NCI-H2107 treated with DMSO at 0.1 percent for 48 hours (cell line): ENCODE results near the gene SLC2A6.

Source experiments
- DNase-seq: peaks from one replicate; lab custom pipeline; 2025; ENCODE audit not compliant: unreplicated experiment; lab: John Stamatoyannopoulos, UW

The SLC2A6 gene

DNA sequence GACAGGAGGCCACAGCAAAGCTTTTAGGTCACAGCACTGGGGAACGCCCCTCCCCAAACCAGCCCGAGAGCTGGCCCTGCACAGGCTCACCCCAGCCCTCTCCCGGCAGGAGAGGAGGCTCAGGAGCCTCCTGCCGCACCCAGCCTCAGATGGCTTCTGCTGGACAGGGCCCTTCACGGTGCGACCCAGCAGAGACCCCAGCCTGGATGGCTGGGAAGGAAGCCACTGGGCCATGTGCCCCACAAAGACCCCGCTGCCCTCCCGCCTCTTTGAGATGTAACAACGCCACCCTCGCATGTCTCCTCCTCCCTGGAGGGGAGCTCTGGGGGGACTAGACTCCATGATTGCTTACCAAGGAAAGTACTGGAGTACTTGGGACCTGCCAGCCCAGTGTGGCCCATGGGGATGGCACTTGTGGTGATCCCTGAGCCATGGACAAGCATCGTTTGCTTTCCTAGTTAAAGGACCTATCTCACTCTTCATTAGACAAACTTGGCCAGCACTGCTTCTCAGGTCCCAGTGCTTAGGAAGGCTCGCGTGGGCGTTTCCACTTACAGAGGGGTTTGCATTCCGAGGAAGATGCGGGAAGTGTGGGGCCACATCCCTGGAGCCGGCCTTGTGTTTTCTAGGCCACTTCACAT is 36.8 kb upstream of the SLC2A6 start:
- DNase-seq = no peak

DNA sequence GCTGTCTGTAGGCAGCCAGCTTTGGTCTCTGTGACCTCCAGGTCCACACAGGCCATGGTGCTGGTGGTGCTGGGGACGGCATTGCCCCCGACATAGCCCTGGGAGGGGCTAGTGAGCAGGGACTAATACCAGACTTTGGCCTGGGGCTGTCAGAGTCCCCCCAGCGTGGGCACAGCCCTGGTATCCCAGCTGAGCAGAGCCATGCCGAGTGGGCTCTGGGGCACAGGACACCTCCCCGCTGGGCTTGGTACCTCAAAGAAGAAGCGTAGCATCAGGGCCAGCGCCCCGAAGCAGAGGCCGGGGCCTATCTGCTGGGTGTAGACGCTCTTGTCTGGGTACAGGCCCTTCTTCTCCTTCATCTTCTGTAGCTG is 36.3 kb upstream of the SLC2A6 start:
- no peak for DNase-seq

DNA sequence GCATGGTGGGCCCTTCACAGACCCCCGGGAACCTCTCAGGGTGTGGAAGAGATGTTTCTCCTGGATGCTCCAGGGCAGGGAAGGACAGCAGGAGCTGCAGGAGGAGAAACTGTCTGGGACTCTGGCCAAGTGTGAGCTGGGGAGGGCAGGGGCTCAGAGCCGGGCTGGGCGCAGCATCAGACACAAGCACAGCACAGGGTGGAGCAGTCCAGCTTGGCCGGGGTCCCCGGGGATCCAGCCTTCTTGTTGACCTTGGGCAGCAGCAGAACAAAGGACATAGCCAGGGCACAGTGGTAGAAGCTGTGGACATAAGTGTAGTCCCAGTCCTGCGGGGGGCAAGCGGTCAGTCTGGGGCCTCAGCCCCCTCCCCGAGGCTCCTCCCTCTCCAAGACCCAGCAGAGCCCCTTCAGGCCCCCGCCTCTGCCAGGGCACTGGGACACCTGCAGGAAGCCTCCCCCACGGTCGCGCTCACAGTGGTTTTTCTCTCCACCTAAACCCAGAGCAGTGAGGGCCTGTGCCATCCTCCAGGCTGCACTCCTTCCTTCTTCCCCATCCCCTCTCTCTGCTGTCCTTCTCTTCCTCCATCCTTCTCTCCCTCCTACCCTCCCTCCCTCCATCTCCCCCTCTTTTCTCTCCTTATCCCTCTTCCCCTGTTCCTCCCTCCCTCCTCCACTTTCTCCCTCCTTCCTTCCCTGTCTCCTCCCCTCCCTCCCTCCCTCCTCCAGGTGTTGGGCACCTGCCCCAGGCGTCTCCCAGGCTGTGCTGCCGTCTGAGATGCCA is 35.8 kb upstream of the SLC2A6 start:
- peak; percentile 10 for DNase-seq

DNA sequence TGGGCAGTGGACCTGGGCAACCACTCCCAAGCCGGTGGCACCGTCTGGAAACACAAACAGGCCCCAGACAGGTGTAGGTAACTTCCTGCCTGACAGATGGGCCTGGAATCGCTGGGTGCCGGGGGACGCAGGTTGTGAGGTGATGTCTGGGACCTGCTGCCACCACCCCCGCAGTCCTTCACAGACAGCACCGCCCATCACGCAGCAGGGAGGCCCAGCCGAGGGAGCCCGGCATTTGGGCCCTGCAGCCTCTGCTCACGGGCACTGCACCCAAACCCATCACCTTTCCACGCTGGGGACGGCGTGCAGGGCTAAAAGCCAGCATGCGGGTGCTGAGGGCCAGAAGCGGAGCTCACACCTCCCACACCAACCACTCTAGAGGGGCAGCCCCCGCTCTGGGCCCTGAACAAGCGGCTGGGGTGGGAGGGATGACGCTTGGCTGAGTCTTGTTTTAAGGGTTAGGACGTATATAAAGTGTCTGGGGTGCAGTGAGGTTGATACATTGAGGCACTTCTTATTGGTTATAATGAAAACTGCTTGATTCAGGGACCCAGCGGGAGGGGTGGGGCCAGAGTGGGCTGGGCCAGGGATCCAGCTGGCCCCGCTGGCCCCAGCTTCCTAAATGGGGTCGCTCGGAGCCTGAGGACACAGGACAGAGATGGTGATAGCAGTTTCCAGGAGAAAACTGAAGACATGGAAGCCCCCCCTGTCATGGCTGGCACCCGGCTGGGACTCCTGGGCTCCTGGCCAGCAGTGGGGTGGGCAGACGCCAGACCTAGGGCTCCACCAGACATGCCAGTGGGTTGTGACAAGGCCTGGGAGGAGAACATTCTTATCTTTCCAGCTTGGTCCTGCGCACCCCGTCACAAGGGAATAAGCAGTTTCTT is 34.6 kb upstream of the SLC2A6 start:
- DNase-seq = no peak

DNA sequence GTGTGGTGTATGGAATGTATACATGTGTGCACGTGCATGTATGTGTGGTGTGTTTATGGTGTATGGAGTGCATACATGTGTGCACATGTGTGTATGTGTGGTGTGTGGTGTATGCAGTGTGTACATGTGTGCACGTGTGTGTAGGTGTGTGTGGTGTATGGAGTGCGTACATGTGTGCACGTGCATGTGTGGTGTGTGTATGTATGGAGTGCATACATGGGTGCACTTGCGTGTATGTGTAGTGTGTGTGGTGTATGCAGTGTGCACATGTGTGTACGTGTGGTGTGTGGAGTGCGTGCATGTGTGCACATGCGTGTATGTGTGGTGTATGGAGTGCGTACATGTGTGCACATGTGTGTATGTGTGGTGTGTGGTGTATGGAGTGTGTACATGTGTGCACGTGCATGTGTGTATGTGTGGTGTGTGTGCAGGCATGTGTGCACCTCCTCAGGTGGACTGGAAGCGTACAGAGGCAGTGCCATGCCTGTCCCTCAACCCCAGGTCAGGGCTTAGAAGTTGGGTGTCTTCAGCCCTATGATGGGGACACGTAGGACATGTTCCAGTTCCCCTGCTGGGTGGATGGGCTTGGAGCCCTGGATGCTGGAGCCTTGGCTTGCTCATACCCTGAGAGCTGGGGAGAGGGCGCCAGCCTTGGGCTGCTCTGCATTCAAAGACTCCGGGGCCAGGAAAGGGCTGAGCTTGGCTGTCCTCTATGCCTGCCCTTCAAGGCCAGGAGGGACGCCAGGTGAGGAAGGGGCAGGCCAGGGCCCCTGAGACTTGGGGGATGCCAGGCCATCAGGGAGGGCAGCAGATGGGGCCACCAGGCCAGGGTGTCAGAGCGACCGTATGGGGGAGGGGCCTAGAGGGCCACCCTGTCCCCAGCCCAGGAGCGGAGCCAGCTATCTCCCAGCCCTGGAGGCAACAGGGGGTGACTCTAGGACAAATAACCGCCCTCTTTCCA is 33.6 kb upstream of the SLC2A6 start:
- DNase-seq = no peak

DNA sequence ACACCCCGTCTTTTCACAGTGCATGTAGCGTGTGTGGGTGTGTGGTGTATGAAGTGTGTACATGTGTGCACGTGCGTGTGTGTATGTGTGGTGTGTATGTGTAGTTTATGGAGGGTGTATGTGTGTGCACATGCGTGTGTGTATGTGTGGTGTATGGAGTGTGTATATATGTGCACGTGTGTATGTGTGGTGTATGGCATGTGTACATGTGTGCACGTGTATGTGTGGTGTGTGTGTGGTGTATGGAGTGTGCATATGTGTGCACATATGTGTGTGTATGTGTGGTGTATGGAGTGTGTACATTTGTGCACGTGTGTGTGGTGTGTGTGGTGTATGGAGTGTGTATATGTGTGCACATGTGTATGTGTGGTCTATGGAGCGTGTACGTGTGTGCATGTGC is 32.7 kb upstream of the SLC2A6 start:
- no peak for DNase-seq

DNA sequence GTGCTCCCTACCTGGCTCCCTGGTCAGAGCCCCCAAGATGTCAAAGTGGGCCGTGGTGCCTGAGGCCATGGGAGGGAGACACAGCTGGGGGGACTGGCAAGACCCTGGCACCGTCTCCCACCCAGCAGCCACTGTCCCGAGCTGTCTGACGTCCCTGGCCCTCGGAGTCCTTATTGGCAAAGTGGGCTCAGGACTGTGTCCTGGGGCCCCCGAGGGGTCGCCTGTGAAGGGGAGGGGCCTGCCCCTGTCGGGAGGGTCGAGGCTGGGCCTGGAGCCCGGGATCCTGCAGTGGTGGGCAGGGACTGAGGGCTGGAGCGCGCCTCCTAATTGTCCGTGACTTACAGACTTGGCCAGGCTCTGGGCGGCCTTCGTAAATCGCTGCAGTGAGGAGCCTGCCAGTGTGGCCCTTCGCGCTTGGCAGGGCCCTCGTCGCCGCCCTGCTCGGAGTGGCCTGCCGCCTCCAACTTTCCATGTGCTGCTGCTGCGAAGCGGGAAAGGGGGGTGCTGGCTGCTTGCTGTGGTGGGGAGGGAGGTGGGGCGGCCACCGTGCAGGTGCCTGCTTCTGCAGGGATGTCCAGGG is 32.1 kb upstream of the SLC2A6 start:
- no peak for DNase-seq

DNA sequence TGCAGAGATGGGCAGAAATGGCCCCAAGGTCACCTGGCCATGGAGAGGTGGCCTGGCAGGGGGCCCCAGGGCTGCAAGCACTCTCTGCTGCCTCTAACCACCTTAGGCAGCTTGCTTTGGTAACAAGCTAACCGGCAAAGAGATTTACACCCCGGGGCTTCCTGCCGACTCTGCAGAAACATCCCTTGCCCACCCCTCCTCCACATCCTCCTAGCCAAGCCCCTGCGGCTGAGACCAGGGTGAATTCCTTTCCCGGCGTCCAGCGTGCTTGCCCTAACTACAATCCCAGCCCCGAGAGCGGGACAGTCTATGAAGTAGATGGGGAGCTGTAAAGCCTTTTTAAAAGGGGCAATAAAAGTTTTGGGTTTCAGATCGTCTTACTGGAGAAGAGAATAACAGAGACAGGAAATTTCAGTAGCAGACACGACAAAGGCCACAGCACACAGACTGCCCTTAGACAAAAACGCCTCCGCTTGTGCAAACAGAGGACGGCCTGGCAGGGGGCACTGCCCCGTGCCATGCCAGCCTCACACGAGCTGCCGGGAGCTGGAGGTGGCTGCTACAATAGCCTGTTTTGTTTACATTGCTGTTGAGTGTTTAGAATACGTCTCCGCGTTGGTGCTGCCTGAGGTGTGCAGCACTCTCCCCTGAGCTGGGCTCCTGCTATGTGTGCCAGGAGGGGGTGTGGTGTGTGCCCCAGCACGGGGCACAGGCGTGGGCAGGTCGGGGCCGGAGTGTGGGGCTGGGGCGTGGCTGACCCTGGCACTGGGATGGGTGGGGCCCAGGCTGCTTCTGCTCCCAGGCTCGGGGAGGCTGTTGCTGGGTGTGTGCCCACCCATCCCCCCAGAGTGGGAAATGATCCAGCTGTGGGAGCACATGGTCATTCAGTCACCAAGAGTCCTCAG is 30.5 kb upstream of the SLC2A6 start:
- DNase-seq = peak; percentile 84

DNA sequence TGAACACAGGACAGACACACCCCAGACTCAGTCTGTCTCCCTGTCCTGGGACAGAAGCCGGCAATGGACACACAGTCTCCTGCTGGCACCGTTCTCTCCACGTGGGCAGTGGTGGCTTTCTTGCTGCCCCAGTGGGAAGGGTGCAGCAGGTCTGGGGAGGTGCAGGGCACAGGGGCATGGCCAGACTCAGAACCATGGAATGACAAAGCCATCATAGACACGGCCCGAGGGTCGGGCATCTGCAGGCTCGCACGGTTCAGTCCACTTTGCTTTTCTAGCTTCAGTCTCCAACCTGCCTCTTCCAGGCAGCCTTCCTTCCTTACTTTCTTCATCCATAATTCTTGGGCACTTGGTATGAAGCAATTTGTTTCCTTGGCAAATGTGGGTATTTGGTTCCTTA is 29.1 kb upstream of the SLC2A6 start:
- DNase-seq = no peak

DNA sequence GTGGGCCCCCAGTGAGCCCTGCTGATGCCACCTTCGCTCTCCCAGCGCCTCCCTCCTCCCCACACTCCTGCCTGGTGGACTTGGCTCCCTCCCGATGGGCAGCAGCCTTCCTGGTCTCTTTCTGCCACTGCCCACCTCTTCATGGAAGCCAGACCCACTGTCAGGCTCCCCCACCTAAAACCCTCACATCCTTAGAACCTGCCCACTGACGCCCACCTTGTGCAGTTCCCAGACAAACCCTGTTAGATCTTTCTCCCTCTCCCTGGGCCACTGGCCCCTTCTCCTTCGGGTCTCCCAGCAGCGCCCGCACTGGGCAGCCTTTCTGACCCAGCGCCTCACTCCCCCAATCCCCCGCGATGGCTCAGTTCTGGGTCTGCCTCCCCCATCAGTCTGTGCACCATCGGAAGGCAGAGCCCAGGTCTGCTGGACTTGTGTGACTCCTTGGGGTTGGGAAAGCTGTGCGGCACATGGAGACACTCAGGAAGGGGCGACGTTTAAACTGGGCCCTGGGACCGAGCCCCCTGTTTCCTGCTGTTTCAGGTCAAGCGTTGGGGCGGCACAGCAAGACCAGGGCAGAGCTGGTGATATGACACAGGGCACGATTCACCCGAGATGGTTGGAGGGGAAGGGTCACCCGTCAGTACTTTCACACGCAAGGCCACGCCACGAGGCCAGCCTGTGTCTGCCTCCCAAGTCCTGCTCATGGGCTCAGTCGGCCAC is 28.5 kb upstream of the SLC2A6 start:
- no peak for DNase-seq

DNA sequence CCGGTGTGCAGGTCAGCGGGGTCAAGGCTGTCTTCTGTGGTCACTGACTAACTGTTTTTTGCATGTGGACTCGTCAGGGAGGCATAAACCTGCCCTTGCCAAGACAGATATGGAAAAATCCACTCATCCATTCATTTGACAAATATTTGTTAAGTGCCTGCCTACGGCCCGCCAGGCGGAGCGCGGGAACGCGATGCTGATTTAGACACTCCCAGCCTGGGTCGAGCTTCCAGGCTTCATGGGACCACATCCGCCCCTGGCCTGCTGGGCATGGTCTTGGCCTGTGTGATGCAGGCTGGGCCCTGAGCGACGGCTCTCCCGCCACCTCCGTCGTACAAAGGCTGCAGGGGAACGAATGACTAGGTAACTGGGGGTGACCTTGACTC is 27.7 kb upstream of the SLC2A6 start:
- DNase-seq = no peak

DNA sequence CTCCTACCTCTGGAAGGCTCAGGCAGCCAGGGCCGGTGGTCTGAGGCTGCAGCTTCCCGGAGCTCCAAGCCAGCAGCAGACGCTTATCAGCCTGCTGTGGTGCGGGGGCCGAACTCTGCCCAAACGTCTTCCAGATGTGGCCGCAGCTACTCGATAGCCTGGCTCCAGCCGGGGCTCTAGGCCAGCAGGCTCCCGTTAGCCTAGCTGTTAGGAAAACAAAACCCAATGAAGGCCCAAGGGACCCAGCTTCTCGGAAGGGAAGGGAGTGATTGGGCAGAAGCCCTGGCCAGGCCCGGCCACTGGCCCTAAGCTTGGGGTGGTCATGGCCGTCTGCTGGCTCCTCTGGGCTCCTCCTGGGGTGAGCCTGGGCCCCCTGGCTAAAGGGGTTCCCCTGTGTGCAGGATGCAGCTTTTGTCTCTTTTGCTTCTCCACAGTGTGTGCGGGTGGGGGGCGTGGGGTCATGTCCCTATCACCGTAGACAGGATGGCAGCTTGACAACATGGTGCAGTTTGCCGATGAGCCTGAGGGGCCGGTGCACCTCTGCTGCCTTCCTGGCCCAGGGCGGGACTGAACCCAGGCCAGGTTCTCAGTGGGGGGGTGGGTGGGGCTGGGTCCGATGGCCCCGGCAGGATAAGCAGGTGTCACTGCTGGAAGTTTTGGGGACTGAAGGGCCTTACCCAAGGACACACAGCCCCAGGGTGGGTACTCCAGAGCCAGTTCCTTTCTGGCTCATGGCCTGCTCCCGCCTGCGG is 27.2 kb upstream of the SLC2A6 start:
- DNase-seq = no peak

DNA sequence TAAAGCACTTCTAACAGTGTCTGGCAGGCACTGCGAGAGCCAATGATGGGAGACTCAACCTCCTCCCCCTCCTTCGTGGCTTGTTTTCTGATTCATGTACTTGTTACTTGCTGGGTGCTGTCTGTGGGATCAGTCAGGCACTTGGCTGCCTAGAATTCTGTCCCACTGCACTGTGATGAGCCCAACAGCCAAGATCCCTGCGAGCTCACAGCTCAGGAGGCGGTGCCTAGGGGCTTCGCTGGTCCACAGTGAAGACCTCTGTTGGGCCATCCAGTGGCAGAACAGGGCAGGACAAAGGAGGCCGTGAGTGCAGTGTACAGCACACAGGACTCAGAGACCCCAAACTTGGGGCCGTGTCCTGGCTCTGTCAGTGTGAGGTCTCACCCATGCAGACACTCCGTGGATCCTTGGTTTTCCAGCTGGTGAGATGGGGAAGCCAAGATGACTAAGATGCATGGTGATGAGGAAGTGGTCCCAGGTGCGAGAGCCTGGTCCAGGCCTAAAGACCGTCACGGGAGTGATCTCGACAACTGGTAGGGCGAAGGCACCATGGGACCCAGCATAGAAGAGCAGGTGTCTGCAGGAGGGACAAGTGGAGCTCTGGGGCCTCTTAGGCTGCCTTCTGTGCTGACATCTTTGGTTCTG is 26.4 kb upstream of the SLC2A6 start:
- no peak for DNase-seq

DNA sequence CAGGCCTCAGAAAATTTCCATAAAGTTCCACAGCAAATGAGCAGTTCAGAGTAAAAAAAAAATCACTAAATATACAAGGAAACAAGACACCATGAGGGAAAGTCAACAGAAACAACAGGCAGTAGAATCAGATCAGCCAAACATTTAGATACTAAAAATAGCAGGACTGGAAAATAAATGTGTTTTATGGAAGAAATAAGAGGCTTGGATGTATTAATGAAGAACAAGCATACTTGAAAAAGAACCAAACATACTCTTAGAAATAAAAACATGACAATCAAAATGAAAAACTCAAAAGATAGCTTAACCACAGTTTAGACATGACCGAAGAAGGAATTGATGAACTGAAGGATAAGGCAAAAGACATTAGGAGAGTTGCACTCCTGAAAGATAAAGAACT is 23.2 kb upstream of the SLC2A6 start:
- DNase-seq = no peak

DNA sequence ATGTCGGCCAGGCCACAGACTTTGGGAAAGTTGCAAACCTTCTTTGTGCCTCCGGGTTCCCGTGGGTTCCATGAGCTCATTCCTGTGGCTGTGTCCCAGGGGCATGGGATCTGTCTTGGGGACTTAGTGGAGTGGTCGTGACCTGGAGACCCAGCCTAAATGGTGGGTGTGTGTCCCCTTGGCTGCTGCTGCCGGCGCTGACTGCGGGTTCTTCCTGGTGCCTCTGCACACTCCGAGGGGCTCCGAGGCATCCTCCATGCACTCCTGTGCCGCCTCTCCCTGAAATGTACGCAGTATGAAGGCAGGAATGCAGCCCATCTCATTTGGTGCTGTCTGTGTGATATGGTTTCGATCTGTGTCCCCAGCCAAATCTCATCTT is 21.0 kb upstream of the SLC2A6 start:
- no peak for DNase-seq

DNA sequence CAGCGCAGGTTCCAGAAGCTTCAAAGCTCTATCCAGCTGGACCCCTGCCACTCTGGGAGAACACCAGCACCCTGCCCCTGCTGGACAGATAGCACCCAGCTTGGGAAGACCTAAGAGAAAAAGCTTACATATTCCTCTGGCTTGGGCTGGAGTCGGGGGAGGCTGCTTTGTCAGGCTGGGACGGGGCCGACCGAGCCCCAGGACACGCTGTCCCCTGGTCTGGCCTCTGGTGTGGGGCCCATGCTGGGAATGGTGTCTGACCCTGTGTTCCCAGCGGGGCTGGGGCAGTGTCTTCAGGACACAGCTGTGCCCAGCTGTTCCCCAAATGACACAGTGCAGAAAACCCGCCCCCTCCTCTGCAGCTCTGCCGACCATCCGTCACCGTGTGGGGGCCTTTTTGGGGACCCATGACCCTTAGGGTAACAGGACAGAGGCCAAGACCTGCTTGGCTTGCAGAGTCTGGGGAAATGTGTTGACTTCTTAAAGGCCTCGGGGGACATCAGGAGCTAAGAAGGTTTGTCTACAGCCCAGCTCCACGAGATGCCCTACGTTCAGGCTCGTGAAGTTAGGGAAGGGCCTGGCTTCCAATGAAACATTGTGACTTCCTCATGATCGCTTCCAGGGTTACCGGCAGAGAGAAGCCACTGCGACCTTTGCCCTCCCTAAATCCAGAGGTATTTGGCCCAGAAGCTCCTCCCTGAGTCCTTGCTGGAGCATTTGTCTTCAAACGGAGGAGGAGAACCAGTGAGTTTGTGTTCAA is 20.4 kb upstream of the SLC2A6 start:
- DNase-seq = no peak
